GM21825 (cell line): Measurements from ENCODE around the gene ZBTB16.

Experiments
- ATAC-seq: cut with Tn5 transposase; IDR thresholded peaks from one replicate; pipeline ENCODE4 v1.9.1; 2021; ENCODE audit warnings: mild to moderate bottlenecking, moderate library complexity; ENCODE audit not compliant: unreplicated experiment

Gene ZBTB16

DNA sequence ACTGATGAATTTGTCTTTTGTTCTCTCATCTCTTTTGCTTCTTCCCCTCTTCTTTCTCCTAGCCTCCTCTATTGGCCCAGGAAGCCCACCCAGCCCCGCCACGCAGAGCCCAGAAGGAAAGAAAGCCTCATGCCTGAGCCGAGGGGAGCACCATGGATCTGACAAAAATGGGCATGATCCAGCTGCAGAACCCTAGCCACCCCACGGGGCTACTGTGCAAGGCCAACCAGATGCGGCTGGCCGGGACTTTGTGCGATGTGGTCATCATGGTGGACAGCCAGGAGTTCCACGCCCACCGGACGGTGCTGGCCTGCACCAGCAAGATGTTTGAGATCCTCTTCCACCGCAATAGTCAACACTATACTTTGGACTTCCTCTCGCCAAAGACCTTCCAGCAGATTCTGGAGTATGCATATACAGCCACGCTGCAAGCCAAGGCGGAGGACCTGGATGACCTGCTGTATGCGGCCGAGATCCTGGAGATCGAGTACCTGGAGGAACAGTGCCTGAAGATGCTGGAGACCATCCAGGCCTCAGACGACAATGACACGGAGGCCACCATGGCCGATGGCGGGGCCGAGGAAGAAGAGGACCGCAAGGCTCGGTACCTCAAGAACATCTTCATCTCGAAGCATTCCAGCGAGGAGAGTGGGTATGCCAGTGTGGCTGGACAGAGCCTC is 3.8 kb downstream of the ZBTB16 start:
- no peak for ATAC-seq

DNA sequence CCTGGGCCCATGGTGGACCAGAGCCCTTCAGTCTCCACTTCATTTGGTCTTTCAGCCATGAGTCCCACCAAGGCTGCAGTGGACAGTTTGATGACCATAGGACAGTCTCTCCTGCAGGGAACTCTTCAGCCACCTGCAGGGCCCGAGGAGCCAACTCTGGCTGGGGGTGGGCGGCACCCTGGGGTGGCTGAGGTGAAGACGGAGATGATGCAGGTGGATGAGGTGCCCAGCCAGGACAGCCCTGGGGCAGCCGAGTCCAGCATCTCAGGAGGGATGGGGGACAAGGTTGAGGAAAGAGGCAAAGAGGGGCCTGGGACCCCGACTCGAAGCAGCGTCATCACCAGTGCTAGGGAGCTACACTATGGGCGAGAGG is 4.3 kb downstream of the ZBTB16 start:
- no peak for ATAC-seq

DNA sequence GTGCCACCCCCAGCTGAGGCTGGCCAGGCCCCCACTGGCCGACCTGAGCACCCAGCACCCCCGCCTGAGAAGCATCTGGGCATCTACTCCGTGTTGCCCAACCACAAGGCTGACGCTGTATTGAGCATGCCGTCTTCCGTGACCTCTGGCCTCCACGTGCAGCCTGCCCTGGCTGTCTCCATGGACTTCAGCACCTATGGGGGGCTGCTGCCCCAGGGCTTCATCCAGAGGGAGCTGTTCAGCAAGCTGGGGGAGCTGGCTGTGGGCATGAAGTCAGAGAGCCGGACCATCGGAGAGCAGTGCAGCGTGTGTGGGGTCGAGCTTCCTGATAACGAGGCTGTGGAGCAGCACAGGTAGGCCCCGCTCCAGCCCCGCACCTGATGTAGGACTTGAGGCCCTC is 4.7 kb downstream of the ZBTB16 start:
- ATAC-seq: no peak

DNA sequence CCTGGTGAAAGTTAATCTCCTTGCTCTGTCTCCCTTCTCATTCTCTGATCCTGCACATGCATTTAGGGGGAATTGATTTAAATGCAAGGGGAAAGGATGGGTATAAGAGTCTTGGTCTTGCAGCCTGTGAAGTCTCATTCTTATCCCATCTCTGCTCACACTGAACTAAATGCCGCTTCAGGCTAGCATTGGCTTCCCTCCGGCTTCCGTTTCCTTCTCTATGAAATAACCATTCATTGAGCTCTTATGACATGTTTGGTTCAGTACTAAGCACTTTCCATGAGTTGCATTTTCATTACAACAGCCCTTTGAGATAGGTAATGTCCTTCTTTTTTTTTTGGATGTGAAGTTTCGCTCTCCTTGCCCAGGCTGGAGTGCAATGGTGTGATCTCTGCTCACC is 5.6 kb downstream of the ZBTB16 start:
- no peak for ATAC-seq

DNA sequence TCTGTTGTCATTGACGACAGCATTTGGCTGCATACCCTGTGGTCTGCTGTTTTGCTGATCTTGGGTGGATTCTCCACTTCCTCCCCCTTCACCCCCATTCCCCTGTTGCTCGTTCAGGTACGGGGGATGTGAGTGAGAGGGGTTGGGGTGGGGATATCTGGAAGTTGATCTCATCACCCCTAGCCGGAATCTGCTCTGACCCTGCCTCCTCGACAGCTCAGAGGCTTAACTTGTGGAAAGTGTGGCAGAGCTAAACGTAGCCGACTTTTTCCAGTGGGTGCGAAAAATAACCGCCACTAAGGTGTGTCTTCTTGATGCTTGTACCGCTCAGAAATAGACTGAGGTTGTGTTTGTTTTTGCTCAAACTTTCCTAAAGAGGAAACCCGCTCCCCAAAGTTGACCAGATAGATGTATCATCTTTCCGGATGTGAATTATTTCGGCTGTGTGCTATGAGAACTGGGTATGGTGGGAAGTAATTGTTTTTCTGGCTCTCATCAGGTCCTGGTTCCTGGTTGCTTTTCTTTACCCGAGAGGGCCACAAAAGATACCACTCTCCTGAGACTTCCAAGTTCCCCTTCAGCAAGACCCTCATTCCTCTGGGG is 6.6 kb downstream of the ZBTB16 start:
- ATAC-seq: no peak

DNA sequence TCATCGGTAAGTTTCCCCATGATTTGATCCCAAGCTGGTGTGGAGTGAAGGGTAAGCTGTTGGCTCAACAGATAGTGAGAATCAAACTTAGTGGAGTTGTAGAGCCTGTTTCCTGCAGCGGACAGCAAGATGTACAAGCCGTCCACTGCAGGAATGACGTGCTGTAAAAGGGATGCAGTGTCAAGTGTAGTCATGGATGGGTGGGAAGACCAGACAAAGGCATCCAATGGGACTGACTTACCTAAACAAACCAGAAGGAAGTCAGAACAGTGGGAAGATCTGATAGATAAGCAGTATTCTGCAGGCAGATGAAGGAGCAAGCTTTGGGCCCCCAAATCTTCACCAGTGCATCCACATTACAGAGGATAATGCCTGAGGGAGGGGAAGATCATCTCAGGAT is 8.8 kb downstream of the ZBTB16 start:
- no peak for ATAC-seq

DNA sequence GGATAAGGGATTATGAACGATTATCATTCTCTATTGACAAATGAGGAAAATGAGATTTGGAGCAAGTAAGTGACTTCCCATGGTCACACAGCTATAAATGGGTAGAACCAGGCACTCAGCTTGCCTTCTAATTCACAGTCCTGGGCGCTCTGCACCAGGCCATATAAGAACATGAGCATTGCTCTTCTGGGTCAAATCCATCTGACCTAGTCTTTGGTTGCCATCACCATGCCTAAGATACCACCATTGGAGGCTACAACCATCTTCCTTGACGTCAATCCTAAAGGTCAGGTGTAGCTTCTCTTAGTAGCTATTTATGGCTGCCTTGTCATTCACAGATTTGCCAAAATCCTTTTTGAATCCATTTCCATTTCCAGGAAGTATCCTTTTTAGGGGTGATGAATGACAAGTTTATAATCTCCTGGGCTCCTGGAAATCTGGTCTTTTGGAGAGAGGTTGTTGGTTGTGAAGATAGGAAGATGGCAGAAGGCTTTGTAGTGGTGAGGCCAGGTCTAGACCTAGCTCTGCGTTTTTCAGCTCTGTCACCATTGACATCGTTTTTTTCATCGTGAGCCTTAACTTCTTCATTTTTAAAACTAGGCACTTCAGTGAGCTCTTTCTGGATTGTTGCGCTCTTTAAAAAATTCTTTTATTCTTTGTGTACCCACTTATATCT is 11.1 kb downstream of the ZBTB16 start:
- no peak for ATAC-seq

DNA sequence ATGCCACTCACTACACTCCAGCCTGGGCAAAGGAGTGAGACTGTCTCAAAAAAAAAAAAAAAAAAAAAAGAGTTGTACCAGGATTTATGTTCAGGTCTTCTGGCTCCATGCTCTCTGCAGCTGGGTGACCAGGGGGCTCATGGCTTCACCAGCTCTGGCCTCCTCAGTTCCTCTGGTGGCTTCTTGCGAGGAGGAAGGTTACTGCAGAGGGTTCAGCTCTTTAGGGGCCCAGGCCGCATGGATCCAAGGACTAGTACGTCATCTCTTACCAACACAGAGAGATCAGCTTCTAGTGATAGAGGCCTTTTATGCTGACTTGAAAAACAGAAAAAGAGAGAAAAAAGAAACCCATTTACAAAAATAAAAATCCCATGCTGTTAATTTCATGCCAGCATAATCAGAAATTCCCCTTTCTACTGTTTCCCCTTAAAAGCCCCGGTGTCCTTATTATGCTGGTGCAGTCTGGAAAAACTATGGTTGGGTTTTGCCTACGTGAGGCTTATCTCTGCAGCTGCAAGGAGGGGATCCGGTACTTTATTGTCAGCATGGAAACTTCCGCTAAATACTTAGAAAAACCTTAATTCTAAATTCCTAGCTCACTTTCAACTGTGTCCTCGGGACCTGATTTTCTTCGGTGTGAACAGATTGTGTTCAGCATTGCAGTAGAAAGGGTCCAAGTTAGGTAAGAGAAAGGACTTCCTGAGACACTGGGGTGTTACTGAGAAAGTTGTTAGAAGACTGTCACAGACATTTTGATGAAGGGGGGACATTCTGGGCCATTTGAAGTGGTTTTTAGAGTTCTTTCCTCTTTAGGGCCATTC is 13.7 kb downstream of the ZBTB16 start:
- no peak for ATAC-seq

DNA sequence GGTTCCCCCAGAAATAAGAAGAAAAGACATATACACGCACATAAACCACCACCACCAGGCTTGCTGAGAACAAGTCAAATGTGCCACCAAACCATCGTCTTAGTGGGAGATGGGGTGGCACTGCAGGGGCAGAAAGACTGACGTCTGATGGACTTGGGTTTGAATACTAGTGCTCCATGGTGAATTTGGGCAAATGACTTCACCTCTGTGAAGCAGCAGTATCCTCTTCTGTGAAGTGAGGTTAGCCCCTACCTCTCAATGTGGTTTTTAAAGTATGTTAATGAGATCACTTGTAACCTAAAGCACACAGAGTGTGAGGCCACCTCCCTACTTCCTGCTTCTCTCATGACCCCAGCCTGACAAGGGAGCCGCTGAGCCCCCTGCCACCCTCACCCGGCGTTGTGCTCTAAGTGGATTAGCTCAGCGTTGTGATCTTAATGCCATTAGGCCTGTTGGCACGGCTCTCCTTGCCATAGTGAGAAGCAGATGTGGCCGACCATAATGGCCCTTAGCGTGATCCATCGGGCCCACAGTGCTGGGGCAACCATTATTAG is 14.4 kb downstream of the ZBTB16 start:
- no peak for ATAC-seq

DNA sequence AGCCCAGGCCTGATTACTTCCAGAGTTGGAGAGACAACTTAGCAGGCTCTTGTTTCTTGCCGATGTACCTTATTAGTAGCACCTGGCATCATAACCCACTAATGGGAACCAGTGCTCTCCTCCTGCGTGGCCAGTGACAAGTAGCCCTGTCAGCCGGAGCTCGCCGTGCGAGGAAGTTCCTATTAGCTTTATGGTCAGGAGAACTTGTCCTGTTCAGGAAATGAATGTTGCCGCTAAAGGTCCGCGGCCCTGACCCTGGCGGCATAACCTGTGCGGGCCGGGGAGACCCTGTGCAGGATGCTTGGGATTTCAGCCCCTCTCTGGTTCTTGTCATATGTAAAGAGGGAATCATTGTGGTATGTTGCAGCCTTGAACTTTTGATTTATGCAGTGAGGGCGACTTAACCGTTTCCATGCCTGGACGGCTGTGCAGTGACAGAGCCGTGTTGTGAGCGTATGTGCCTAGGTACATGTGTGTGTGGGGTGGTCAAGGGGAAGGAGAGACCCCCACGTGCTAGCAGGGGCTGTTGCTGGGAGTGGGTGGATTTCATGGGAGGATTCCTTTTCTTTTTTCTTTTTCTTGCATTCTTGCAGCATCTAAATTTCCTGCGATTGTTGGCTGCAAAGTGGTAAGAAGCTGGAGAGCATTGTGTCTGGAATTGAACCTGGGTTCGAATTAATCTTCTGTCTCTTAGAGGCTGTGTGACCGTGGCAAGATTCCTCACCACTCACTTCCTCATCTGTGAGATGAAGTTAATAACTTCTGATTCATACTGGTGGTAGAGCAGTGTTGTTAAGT is 15.2 kb downstream of the ZBTB16 start:
- no peak for ATAC-seq

DNA sequence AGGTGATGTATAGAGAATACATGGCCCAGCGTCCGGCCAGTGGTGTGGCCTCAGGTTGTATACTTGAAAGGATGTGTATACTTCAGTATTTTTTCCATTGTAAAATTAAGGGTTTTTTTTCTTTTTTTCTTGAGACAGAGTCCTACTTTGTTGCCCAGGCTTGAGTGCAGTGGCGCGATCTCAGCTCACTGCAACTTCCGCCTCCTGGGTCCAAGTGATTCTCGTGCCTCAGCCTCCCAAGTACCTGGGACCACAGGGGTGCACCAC is 15.8 kb downstream of the ZBTB16 start:
- ATAC-seq: no peak

DNA sequence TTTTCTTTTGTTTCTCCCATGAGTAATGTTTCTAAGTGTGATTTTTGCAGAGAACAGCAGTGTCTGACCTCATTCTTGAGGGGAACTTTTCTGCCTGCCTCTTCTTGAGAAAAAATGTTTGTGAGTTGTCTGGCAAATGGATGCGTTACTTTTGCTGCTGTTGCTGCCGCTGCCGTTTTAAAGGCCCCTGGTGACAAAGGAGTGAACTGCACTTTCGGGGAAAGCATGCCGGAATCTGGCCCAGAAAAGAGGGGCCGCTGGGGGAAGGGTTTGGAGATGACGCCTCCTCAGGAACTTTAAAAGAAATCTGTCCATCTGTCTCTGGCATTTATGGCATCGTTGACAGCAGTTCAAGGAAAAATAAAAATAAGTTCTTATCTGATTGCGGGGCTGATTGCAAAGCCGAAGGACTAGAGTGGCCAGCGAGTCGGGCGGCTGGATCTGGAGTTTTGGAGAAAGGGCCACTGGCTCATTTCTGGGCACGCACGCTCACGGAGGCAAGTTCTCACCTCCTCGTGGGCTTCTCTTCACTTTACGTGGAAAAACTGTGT is 16.5 kb downstream of the ZBTB16 start:
- no peak for ATAC-seq

DNA sequence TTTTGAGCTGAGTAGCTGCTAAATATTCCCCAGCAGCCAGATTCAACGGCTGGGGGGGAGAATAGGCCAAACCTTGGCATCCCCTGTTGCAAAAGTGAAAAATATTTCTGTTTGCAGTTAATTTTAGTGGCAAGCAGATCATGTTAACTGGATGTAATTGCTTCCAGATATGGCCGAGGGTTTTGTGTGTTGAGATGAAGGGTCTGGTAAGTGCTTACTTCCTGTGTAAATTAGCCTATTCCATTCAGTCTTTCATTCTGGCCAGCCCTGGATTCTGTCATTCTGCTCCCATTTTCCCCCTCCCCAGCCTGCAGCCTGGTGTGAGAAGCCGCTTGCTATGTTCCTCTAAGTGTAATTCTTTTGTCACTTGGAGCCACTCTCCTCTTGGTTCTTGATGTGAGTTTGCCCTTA is 17.4 kb downstream of the ZBTB16 start:
- no peak for ATAC-seq

DNA sequence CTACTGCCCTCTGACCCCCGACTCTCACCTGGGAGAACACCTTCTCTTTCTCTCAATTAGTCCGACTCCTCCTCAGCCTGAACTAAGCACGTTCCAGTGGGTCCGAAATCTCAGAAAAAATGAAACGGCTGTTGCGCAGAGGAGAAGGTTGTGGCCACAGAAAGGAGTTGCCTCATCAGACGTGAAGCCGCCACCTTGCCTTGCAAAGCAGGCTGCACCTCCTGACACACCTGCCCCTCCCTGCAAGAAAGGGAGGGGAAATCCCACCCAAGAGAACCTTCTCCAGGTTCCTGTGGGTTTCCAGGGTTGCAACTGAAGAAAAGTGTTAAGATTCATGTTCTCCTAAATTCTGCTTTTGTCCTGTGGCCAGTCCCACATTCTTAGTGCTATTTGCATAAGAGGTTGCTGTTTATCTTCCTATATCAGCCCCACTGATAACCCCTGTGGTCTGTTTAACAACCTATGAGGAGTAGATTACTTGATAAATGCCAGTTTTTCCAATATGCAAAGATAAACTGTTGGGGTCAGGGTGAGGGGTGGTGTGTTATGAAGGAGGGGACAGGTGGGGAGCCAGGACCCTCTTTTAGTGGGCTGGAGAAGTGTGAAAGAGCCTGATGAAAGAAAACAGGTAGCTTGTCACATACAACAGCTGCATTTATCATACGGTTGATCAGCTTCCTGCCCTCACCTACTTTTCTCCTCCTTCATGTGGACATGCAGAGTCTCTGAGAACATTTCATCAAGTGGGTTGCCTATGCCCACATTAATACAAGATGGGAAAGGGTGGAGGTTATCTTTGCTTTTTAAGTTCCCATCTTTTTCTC is 18.2 kb downstream of the ZBTB16 start:
- ATAC-seq: no peak

DNA sequence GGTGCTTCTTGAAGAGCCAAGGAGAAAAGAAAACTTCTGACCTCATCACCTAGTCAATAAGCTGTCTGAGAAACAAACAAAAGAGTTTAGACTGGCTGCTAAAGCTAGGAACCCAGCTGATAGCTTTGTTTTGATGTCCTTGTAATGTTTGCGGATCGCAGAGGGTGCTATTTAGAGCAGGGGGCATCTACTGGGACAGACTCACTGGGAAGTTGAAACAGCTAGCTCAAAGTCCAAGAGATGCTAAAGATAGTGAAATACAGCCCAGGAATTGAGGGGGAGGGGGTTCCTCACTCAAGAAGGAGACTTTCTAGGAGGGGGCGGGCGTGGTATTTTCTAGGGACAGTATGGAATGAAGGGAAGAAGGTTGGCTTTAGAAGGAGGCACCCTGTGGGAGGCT is 18.9 kb downstream of the ZBTB16 start:
- no peak for ATAC-seq

DNA sequence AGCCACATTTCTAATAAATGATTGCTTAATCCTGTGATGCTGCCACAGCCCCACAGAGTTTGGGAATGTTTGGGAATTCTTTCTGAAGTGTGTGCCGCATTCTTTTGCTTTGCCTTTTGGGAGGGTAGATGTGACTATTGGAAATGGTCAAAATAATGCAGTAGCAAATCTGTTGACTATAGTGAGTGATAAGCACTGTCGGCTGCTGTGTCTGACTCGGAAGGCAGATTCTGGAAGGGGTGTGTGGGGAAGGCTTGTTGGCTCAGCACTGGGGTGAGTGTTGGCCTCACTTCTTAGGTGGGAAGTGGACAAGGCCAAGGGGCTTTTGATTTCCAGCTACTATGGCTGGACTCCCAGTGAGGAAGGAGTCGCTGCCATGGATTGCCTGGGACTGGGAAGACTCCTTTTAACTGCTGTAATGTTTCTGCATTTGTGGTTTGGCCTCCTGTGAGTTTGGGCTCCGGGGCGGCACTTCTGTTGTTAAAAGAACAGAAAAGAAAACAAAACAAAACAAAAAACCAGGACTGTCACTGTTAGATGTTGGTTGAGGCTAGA is 20.1 kb downstream of the ZBTB16 start:
- ATAC-seq: no peak

DNA sequence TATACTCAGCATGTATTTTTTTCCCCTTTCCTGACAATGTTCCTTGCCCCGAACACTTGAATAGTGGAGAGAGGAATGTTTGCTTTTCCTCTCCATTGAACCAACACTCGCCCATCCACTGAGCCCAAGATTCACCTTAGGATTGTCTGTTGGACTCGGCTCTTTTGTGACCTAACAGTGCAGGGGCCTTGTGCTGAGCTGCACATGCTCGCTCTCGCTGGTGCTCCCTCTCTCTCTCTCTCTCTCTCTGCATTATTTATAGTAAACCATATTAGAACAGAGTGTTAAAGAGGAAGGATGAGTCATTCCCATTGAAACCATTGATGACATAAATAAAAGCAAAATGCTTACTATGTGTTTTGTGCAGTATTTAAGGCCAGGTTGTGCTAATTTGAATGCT is 20.7 kb downstream of the ZBTB16 start:
- ATAC-seq: no peak

DNA sequence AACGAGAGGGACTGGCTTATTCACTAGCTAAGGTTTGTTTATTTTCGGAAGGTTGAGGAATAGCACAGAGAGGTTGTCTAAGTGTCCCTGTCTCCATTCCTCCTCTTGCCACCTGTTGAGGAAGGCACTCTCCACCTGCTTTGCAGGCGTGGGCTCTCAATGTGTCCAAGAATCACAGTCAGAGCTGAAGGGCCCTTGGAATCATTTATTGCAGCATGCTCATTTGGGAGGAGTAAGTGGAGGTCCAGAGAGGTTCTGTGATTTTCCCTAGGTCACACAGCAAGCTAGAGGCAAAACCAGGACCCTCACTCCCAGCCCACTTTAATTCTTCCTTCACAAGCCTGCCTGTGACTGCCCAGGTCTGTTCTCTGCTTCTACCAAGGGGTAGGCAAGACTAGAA is 21.3 kb downstream of the ZBTB16 start:
- ATAC-seq: no peak

DNA sequence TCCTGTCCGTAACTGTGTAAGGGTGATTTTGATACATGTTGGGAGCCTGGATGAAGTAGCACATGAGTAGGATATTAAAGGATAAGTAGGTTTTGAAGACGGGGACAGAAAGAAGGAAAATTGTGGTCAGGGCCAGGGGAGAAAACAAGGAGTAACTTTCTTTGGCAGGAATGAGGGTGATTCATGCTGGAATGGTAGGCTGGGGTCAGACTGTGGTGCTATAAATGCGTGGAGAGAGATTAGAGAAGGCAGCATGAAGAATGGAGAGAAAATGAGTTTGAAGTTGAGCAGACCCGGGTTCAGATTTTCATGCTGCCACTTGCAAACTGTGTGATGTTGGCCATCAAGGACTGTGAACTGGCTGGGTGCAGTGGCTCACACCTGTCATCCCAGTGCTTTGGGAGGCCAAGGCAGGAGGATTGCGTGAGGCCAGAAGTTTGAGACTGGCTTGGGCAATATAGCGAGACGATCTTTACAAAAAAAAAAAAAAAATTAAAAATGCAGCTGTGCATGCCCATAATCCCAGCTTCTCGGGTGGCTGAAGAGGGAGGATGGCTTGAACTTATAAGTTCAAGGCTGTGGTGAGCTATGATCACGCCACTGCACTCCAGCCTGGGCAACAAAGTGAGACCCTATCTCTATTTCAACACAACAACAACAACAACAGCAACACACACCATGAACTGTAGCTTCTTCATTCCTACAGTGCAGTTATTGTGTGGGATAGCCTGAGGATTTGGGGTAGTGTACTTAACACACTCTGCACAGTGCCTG is 22.3 kb downstream of the ZBTB16 start:
- ATAC-seq: no peak
